SU-DHL-6 (cell line): ENCODE data around the gene FHIP1B.

Experiments
- H2AFZ ChIP-seq: fragments of 200-600 bp; sonication (generic); 2 replicates; pipeline ENCODE4 v1.6.1; 2014; ENCODE audit warnings: low read depth, mild to moderate bottlenecking, moderate library complexity, mixed read lengths, antibody characterized with exemption, low read length; ENCODE audit not compliant: severe bottlenecking
- H3F3A ChIP-seq: fragments of 200-600 bp; shearing (Covaris generic); 2 replicates; pipeline ENCODE4 v1.6.0; 2016; ENCODE audit warnings: antibody characterized with exemption, mild to moderate bottlenecking; ENCODE audit not compliant: insufficient read depth
- H3K27ac ChIP-seq: fragments of 200-600 bp; sonication (generic); 2 replicates; pipeline ENCODE4 v1.5.1; 2016; ENCODE audit warnings: low read depth, mild to moderate bottlenecking, low read length, moderate library complexity, mixed read lengths
- H3K27me3 ChIP-seq: fragments of 200-600 bp; sonication (generic), shearing (Covaris generic); 2 replicates; pipeline ENCODE4 v1.6.0; 2014; ENCODE audit warnings: mild to moderate bottlenecking, low read length
- H3K36me3 ChIP-seq: fragments of 200-600 bp; sonication (generic); 2 replicates; pipeline ENCODE4 v1.6.1; 2014; ENCODE audit warnings: mild to moderate bottlenecking, low read length, mixed read lengths
- H3K4me2 ChIP-seq: fragments of 300-600, 200-600 bp; shearing (Covaris generic), sonication (generic); 2 replicates; pipeline ENCODE4 v1.6.0; 2014; ENCODE audit warnings: low read length, low read depth, mild to moderate bottlenecking; ENCODE audit not compliant: poor library complexity, severe bottlenecking
- H3K4me3 ChIP-seq: fragments of 200-600 bp; sonication (generic); 2 replicates; pipeline ENCODE4 v1.5.1; 2014; ENCODE audit warnings: antibody characterized with exemption, low read length, mild to moderate bottlenecking, mixed read lengths; ENCODE audit not compliant: insufficient read depth, poor library complexity, severe bottlenecking
- H3K79me2 ChIP-seq: fragments of 200-600 bp; sonication (generic); 2 replicates; pipeline ENCODE4 v1.6.1; 2014; ENCODE audit warnings: mild to moderate bottlenecking, low read length, moderate library complexity; ENCODE audit not compliant: insufficient read depth
- H3K9ac ChIP-seq: fragments of 200-600 bp; sonication (generic); 2 replicates; pipeline ENCODE4 v1.7.0; 2014; ENCODE audit warnings: mild to moderate bottlenecking, low read length
- H3K9me2 ChIP-seq: fragments of 200-600 bp; sonication (generic); replicated peaks from 2 replicates; pipeline ENCODE4 v1.6.1; 2014; ENCODE audit warnings: low read length; ENCODE audit not compliant: insufficient read depth
- H3K9me3 ChIP-seq: fragments of 200-600 bp; sonication (generic); 2 replicates; pipeline ENCODE4 v1.6.1; 2014; ENCODE audit warnings: low read length, mixed read lengths; ENCODE audit not compliant: insufficient read depth
- H4K20me1 ChIP-seq: fragments of 200-600 bp; sonication (generic); 2 replicates; pipeline ENCODE4 v1.6.1; 2014; ENCODE audit warnings: low read depth, mild to moderate bottlenecking, antibody characterized with exemption, low read length, moderate library complexity, mixed read lengths
- CTCF ChIP-seq: fragments of 200-600 bp; sonication (generic); IDR thresholded peaks from one replicate; pipeline ENCODE4 v1.5.1; 2017; ENCODE audit warnings: antibody characterized with exemption, mild to moderate bottlenecking, low read length, moderate library complexity; ENCODE audit not compliant: insufficient read depth, poor library complexity, severe bottlenecking
- EZH2phosphoT487 ChIP-seq: fragments of 200-600 bp; sonication (generic), shearing (Covaris generic); conservative IDR thresholded peaks from 2 replicates; pipeline ENCODE4 v1.6.1; 2018; ENCODE audit warnings: mild to moderate bottlenecking, antibody characterized with exemption, low read length, moderate library complexity, mixed read lengths

The FHIP1B gene

DNA sequence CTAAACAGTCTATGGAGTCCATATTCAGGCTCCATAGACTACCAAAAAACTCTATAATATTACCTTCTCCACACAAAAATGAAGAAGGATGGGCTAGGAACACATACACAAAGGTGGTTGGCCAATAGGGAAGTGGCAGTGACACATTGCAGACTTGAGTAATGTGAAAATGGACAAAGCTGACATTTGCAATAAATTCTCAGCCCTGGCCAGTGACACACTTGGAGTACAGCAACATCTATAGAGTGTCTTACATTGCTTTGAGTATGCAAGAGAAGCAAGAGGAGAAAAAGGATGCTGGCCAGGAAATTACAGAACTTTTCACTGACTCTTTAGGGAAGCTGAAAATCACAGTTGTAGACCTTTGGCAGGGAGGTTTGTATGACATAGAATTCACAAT is 42.7 kb downstream of the FHIP1B start:
- TF ChIP-seq CTCF (no peak), EZH2phosphoT487 (no peak)
- Histone ChIP-seq H3F3A (no peaks in the 10 kb centered on the region), H3K27me3 (no peaks in the 10 kb centered on the region), H3K9me2 (no peaks in the 10 kb centered on the region), H3K9me3 (no peaks in the 10 kb centered on the region), H3K27ac (no peak overlapping the region), H3K9ac (no peak overlapping the region), H3K4me3 (no peak overlapping the region), H3K36me3 (no peaks in the 10 kb centered on the region), H3K79me2 (no peaks in the 10 kb centered on the region), H2AFZ (no peak overlapping the region), H3K4me2 (no peak overlapping the region), H4K20me1 (no peaks in the 10 kb centered on the region)

- TF ChIP-seq EZH2phosphoT487 (no peak), CTCF (no peak)
Measured at GRCh38 chr11:6175440-6175839, 59.0 kb downstream of the FHIP1B start.

DNA sequence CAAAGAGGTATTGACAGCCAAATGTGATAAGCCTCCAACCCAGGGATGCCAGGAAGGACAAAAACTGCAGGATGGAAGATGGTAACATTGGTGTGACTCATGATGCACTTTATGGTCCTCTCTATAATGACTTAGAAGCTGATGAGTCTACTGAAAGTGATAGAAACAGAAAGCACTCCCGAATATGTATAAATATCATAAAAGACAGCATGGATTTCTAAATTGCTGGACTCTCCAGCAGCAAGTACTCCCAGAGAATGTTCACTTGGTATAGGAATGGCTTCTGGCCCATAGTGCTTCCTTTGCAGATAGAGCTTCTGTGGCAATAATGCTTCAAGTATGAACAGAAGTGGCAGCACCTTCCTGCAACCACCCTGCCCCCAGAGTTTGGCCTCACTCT is 64.2 kb downstream of the FHIP1B start, which contains the start of gene OR52B2:
OR52B2 (minus strand) TSS at position 101 of the 400 bp plus-strand sequence; CDS start at position 101, 0 bp downstream.
- Histone ChIP-seq H3K36me3 (no peaks in the 10 kb centered on the region), H3K9me2 (no peaks in the 10 kb centered on the region; the same call in 1 of the 2 replicates), H2AFZ (no peak within 1 kb of the TSS), H3K79me2 (no peaks in the 10 kb centered on the region), H3F3A (no peaks in the 10 kb centered on the region), H3K9ac (no peak within 1 kb of the TSS), H3K4me2 (no peak within 1 kb of the TSS), H3K9me3 (no peaks in the 10 kb centered on the region), H3K27ac (no peak within 1 kb of the TSS), H4K20me1 (no peaks in the 10 kb centered on the region), H3K27me3 (no peaks in the 10 kb centered on the region), H3K4me3 (no peak within 1 kb of the TSS)
- no peak for TF ChIP-seq EZH2phosphoT487
- no peak for TF ChIP-seq CTCF

More at GRCh38 chr11:6175440-6175839, 59.0 kb downstream of the FHIP1B start:
- H3K4me3 ChIP-seq, result no peak overlapping the region
- no peak overlapping the region for H3K9ac ChIP-seq
- no peaks in the 10 kb centered on the region for H3K9me2 ChIP-seq
- H3K27ac ChIP-seq, result no peak overlapping the region
- no peaks in the 10 kb centered on the region for H3F3A ChIP-seq
- no peaks in the 10 kb centered on the region for H3K27me3 ChIP-seq
- no peaks in the 10 kb centered on the region for H3K36me3 ChIP-seq
- H2AFZ ChIP-seq, result no peak overlapping the region
- no peaks in the 10 kb centered on the region for H3K9me3 ChIP-seq
- no peak overlapping the region for H3K4me2 ChIP-seq
- no peaks in the 10 kb centered on the region for H4K20me1 ChIP-seq
- no peaks in the 10 kb centered on the region for H3K79me2 ChIP-seq
